A549 (cell line): ENCODE measurements around the gene FUBP1. TPM values are rescaled to one million over a fixed set of nuclear protein-coding genes. Genes with fewer than 3 reads are reported as not detected.
A peak's percentile ranks its signal among the peaks of the same experiment; 100 is the strongest.

Experiments used
- ATAC-seq, 2 experiments: fragments of 200-7000 bp in 1 of 2; fragments of >200 bp in 1 of 2; cut with Nextera tagmentation in 1 of 2; cut with Tn5 transposase in 1 of 2; 3 replicates each; pipeline versions ENCODE4 v1.8.0 to v1.9.1; 2018 to 2020; ENCODE audit warnings: mild to moderate bottlenecking in 1 of 2, moderate library complexity in 1 of 2
- CTCF ChIA-PET: fragments of 300-600 bp; sonication (Branson Sonifier 250); formaldehyde crosslinking; extraction: SDS; loops from one replicate; lab custom pipeline; 2021; ENCODE audit warnings: antibody characterized with exemption, inconsistent platforms; lab: Yijun Ruan, JAX
- POLR2A ChIA-PET: fragments of 350-600 bp; formaldehyde crosslinking; extraction: SDS; loops from one replicate; lab custom pipeline; 2021; ENCODE audit warnings: antibody characterized with exemption, inconsistent platforms; lab: Yijun Ruan, JAX
- DNase-seq, 2 experiments: peaks; one replicate each; pipeline versions ENCODE4 v3.0.0 to v3.0.0-alpha.2; 2011 to 2016; ENCODE audit warnings: low read depth in 1 of 2, low spot score in 1 of 2
- FAIRE-seq: peaks from 2 replicates; lab custom pipeline; 2011; peaks lifted over from hg19 to GRCh38; lab: Jason Lieb, UNC
- H3K27ac ChIP-seq, 2 experiments: fragments of >200 bp; sonication (Bioruptor Twin); formaldehyde crosslinking; 3 replicates each; pipeline ENCODE4 v1.5.1; 2016 to 2017
- H3K4me1 ChIP-seq: fragments of >200 bp; sonication (Bioruptor Twin); formaldehyde crosslinking; 3 replicates; pipeline ENCODE4 v1.6.1; 2016
- H3K4me2 ChIP-seq: fragments of >200 bp; sonication (Bioruptor Twin); formaldehyde crosslinking; 3 replicates; pipeline ENCODE4 v1.6.1; 2016
- H3K4me3 ChIP-seq: fragments of >200 bp; sonication (Bioruptor Twin); formaldehyde crosslinking; 3 replicates; pipeline ENCODE4 v1.5.1; 2016
- H3K9me3 ChIP-seq: fragments of >200 bp; sonication (Bioruptor Twin); formaldehyde crosslinking; 3 replicates; pipeline ENCODE4 v1.6.1; 2016
- CBX2 ChIP-seq: fragments of 200-600 bp; sonication (generic); IDR thresholded peaks from 2 replicates; pipeline ENCODE4 v1.6.1; 2016; ENCODE audit warnings: low read depth, mild to moderate bottlenecking, borderline replicate concordance
- CBX8 ChIP-seq: fragments of 200-600 bp; sonication (generic); IDR thresholded peaks from 2 replicates; pipeline ENCODE4 v1.6.1; 2016
- CEBPB ChIP-seq, 2 experiments: fragments of >200 bp in 1 of 2; sonication (Bioruptor Twin) in 1 of 2; formaldehyde crosslinking in 1 of 2; IDR thresholded peaks; 2 replicates each; pipeline ENCODE4 v1.6.1; 2012 to 2016
- CHD4 ChIP-seq: fragments of 200-600 bp; sonication (generic); IDR thresholded peaks from 2 replicates; pipeline ENCODE4 v1.6.1; 2016; ENCODE audit warnings: antibody characterized with exemption, mild to moderate bottlenecking, borderline replicate concordance
- ELK1 ChIP-seq: fragments of 150-350 bp; IDR thresholded peaks from 2 replicates; pipeline ENCODE4 v1.6.1; 2014; ENCODE audit warnings: low read depth, mild to moderate bottlenecking, low read length
- FOSL2 ChIP-seq, 2 experiments: fragments of 450-650 bp in 1 of 2; fragments of >200 bp in 1 of 2; sonication (Bioruptor Twin) in 1 of 2; formaldehyde crosslinking; IDR thresholded peaks; 2 replicates each; pipeline versions ENCODE4 v1.5.0 to v1.6.1; 2016 to 2020; ENCODE audit warnings: mild to moderate bottlenecking in 1 of 2, moderate library complexity in 1 of 2
- GATA3 ChIP-seq: IDR thresholded peaks from 2 replicates; pipeline ENCODE4 v1.6.1; 2012; ENCODE audit warnings: borderline replicate concordance
- HDAC2 ChIP-seq: fragments of 200-600 bp; sonication (generic); IDR thresholded peaks from 2 replicates; pipeline ENCODE4 v1.6.1; 2016
- KDM5A ChIP-seq: fragments of 200-600 bp; sonication (generic); IDR thresholded peaks from 2 replicates; pipeline ENCODE4 v1.6.1; 2016; ENCODE audit warnings: antibody characterized with exemption, mild to moderate bottlenecking
- NPAS2 ChIP-seq: fragments of 250-450 bp; sonication (Bioruptor Pico); IDR thresholded peaks from 2 replicates; pipeline ENCODE4 v1.8.0; 2022; ENCODE audit warnings: mild to moderate bottlenecking, moderate library complexity, borderline replicate concordance
- NR3C1 ChIP-seq: fragments of >200 bp; sonication (Bioruptor Twin); formaldehyde crosslinking; IDR thresholded peaks from 3 replicates; pipeline ENCODE4 v1.6.1; 2017
- PHF8 ChIP-seq: fragments of 200-600 bp; sonication (generic); IDR thresholded peaks from 2 replicates; pipeline ENCODE4 v1.6.1; 2016; ENCODE audit warnings: low read depth, mild to moderate bottlenecking, antibody characterized with exemption, moderate library complexity, borderline replicate concordance
- SREBF2 ChIP-seq: fragments of 450-650 bp; IDR thresholded peaks from 2 replicates; pipeline ENCODE4 v1.6.1; 2014; ENCODE audit warnings: mild to moderate bottlenecking, moderate library complexity
- TP53 ChIP-seq: fragments of 250-450 bp; sonication (Bioruptor Pico); IDR thresholded peaks from 2 replicates; pipeline ENCODE4 v1.5.0; 2021; ENCODE audit warnings: mild to moderate bottlenecking, moderate library complexity
- ZFP36 ChIP-seq: fragments of 450-650 bp; IDR thresholded peaks from 2 replicates; pipeline ENCODE4 v1.6.1; 2014; ENCODE audit warnings: borderline replicate concordance; ENCODE audit not compliant: partially characterized antibody
- WGBS: methylation state at CpG from one replicate; pipeline ENCODE4 v1.1.6; 2017; ENCODE audit errors: missing lambda C conversion rate; 5-methylcytosine and 5-hydroxymethylcytosine counted together
- polyA plus RNA-seq, 4 experiments: library from polyadenylated mRNA; depleted of rRNA in 3 of 4; stranded (reverse); fragments of >200 nt; fragmentation: RNase III in 1 of 4; extraction: RNeasy Plus Mini Kit Qiagen cat#74134 plus additional on column Dnase treatment in 1 of 4; gene quantifications; 2 replicates in 3 of 4; 3 replicates in 1 of 4; pipeline ENCODE4 v1.2.3, GENCODE V29; 2011 to 2017
- TF ChIP-seq, protein P1 (sequence below): IDR thresholded peaks from 2 replicates; pipeline ENCODE4 v1.6.1; 2012
- TF ChIP-seq, protein P2 (sequence below): fragments of 250-450 bp; sonication (Bioruptor Pico); IDR thresholded peaks from 2 replicates; pipeline ENCODE4 v1.5.0; 2020; ENCODE audit warnings: low read depth, mild to moderate bottlenecking, moderate library complexity
- TF ChIP-seq, protein P3 (sequence below): fragments of 200-600 bp; sonication (generic); IDR thresholded peaks from 2 replicates; pipeline ENCODE4 v1.6.1; 2016; ENCODE audit warnings: antibody characterized with exemption, mild to moderate bottlenecking, moderate library complexity

The FUBP1 gene
- polyA plus RNA-seq, 2 of the 4 experiments (the other 2 are of a cell fraction), result 128 to 183 TPM

GRCh38 chr1:77976433-77977076 is 2.3 kb downstream of the FUBP1 start:
- H3K4me1 ChIP-seq, result peaks cover 37% of the 10 kb centered on the region
- H3K27ac ChIP-seq, result peak overlapping the region; percentile 21 to 67; a peak in 3 of 6 replicates
- 24% methylated on average over 13 of the region's 13 CpGs for WGBS
- no peak for TF ChIP-seq SREBF2
- no peak for TF ChIP-seq ELK1
- TF ChIP-seq CBX8, result no peak
- TF ChIP-seq CHD4, result no peak
- TF ChIP-seq, protein P1, sequence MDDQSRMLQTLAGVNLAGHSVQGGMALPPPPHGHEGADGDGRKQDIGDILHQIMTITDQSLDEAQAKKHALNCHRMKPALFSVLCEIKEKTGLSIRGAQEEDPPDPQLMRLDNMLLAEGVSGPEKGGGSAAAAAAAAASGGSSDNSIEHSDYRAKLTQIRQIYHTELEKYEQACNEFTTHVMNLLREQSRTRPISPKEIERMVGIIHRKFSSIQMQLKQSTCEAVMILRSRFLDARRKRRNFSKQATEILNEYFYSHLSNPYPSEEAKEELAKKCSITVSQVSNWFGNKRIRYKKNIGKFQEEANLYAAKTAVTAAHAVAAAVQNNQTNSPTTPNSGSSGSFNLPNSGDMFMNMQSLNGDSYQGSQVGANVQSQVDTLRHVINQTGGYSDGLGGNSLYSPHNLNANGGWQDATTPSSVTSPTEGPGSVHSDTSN, result no peak
- TF ChIP-seq CBX2, result no peak
- TF ChIP-seq ZFP36, result no peak
- TF ChIP-seq TP53 (CRISPR knock-in tag), result no peak
- no peak for TF ChIP-seq NPAS2 (CRISPR knock-in tag)
- no peak for TF ChIP-seq PHF8
- TF ChIP-seq GATA3, result no peak
- POLR2A ChIA-PET, result interaction anchor here (0.7 to 2.0 kb wide), 2 partner anchors 12 to 29 kb away, joined by 3 to 10 read pairs; partner anchors contain the start of gene DNAJB4
- H3K4me3 ChIP-seq, result peak overlapping the region; percentile 71
- DNase-seq, result no peak
- CTCF ChIA-PET, result interaction anchor here (1.0 to 4.5 kb wide), 2 partner anchors 9 to 138 kb away, joined by 6 to 28 read pairs; no protein-coding TSS in a partner anchor
- peak overlapping the region; percentile 97 for H3K4me2 ChIP-seq
- ATAC-seq, result no peak
- FAIRE-seq, result no peak
- H3K9me3 ChIP-seq, result no peaks in the 10 kb centered on the region

DNA sequence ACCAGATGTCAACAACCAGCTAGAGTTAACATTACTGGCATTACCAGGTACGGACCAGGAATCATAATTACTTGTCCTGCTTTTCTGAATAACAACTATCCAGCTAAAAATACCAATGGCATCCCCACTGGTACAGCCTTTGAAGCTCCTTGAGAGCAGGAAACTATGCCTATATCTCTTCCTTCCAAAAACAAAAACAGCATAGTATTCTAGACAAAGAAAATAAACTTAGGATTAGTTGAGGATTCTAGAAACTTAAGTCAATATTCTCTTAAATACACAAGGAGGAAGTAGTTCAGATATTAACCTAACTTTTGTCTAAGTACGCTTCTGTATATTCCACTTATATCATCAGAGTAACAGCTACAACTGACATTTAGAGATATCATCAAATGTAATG is 3.0 kb downstream of the FUBP1 start:
- CTCF ChIA-PET, result interaction anchor here (1.0 to 4.5 kb wide), 4 partner anchors 10 to 138 kb away, joined by 4 to 28 read pairs (median 6); no protein-coding TSS in a partner anchor
- no peak for TF ChIP-seq KDM5A
- TF ChIP-seq HDAC2, result no peak
- TF ChIP-seq, protein P2, sequence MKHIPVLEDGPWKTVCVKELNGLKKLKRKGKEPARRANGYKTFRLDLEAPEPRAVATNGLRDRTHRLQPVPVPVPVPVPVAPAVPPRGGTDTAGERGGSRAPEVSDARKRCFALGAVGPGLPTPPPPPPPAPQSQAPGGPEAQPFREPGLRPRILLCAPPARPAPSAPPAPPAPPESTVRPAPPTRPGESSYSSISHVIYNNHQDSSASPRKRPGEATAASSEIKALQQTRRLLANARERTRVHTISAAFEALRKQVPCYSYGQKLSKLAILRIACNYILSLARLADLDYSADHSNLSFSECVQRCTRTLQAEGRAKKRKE (CRISPR knock-in tag), result no peak
- TF ChIP-seq, protein P3, sequence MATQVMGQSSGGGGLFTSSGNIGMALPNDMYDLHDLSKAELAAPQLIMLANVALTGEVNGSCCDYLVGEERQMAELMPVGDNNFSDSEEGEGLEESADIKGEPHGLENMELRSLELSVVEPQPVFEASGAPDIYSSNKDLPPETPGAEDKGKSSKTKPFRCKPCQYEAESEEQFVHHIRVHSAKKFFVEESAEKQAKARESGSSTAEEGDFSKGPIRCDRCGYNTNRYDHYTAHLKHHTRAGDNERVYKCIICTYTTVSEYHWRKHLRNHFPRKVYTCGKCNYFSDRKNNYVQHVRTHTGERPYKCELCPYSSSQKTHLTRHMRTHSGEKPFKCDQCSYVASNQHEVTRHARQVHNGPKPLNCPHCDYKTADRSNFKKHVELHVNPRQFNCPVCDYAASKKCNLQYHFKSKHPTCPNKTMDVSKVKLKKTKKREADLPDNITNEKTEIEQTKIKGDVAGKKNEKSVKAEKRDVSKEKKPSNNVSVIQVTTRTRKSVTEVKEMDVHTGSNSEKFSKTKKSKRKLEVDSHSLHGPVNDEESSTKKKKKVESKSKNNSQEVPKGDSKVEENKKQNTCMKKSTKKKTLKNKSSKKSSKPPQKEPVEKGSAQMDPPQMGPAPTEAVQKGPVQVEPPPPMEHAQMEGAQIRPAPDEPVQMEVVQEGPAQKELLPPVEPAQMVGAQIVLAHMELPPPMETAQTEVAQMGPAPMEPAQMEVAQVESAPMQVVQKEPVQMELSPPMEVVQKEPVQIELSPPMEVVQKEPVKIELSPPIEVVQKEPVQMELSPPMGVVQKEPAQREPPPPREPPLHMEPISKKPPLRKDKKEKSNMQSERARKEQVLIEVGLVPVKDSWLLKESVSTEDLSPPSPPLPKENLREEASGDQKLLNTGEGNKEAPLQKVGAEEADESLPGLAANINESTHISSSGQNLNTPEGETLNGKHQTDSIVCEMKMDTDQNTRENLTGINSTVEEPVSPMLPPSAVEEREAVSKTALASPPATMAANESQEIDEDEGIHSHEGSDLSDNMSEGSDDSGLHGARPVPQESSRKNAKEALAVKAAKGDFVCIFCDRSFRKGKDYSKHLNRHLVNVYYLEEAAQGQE, result no peak
- no peak for TF ChIP-seq NR3C1
- no peak for TF ChIP-seq SREBF2
- TF ChIP-seq FOSL2 (IDR thresholded peaks at IDR 0.05), result no peak
- TF ChIP-seq FOSL2 (CRISPR knock-in tag; IDR thresholded peaks at IDR 0.05), result no peak
- TF ChIP-seq CEBPB (IDR thresholded peaks at IDR 0.05), result no peak
- TF ChIP-seq, all 56 proteins: peak for 0
- ATAC-seq (no peak), FAIRE-seq (no peak), DNase-seq (no peak)
- H3K4me1 ChIP-seq, result peaks cover 35% of the 10 kb centered on the region
- no peaks in the 10 kb centered on the region for H3K9me3 ChIP-seq
- H3K4me3 ChIP-seq, result peak overlapping the region; percentile 71
- POLR2A ChIA-PET, result interaction anchor here (0.7 to 2.0 kb wide), 3 partner anchors 10 to 133 kb away, joined by 3 to 10 read pairs (median 5); partner anchors contain the start of gene DNAJB4
- 0 out of 6 replicates have a peak overlapping the region, but pooled peaks of 1 of the 2 experiments have one; percentile 38 for H3K27ac ChIP-seq
- H3K4me2 ChIP-seq, result peak overlapping the region; percentile 97
- 20% methylated on average over 2 of the region's 2 CpGs for WGBS
